GM12878 (cell line): Measurements from ENCODE around the gene MEIS2. TPM values are rescaled to one million over a fixed set of nuclear protein-coding genes. Genes with fewer than 3 reads are reported as not detected.

Source experiments
- ATAC-seq: fragments of 200-7000 bp; cut with Tn5 transposase; 3 replicates; pipeline ENCODE4 v1.9.1; 2020; ENCODE audit warnings: mild to moderate bottlenecking, moderate library complexity
- BruUV-seq: library from RNA; stranded (reverse); fragments of 400-500 nt; replicated peaks from 2 replicates; lab custom pipeline; 2021; lab: Mats Ljungman, UMichigan
- CTCF ChIA-PET: fragments of 300-600 bp; sonication (Branson Sonifier 250); formaldehyde crosslinking; extraction: SDS; loops from one replicate; lab custom pipeline; 2021; ENCODE audit warnings: inconsistent platforms; lab: Yijun Ruan, JAX
- POLR2A ChIA-PET: fragments of 350-600 bp; formaldehyde crosslinking; extraction: SDS; loops from one replicate; lab custom pipeline; 2021; ENCODE audit warnings: inconsistent platforms; lab: Charles Lee
- RAD21 ChIA-PET: fragments of 300-600 bp; sonication (Branson Sonifier 250); formaldehyde crosslinking; loops from one replicate; lab custom pipeline; 2023; ENCODE audit warnings: antibody characterized with exemption; ENCODE audit not compliant: unreplicated experiment; lab: Charles Lee
- SMC1A ChIA-PET: fragments of 300-600 bp; sonication (Branson Sonifier 250); formaldehyde crosslinking; loops from one replicate; lab custom pipeline; 2023; ENCODE audit not compliant: unreplicated experiment, uncharacterized antibody; lab: Charles Lee
- DNase-seq: peaks from one replicate; pipeline ENCODE4 v3.0.0-alpha.2; 2011; ENCODE audit warnings: low read depth, low spot score
- FAIRE-seq: peaks from 3 replicates; lab custom pipeline; 2011; peaks lifted over from hg19 to GRCh38; lab: Jason Lieb, UNC
- H2AFZ ChIP-seq: 2 replicates; pipeline ENCODE4 v1.6.0; 2011; ENCODE audit warnings: low read depth, low read length, control low read depth; ENCODE audit not compliant: control insufficient read depth
- H3K27ac ChIP-seq: 2 replicates; pipeline ENCODE4 v1.5.1; 2011; ENCODE audit warnings: control low read depth; ENCODE audit not compliant: control insufficient read depth, insufficient read depth
- H3K27me3 ChIP-seq, 2 experiments: replicated peaks in 1 of 2; 2 replicates each; pipeline versions ENCODE4 v1.6.0 to v1.6.1; 2011; ENCODE audit warnings: low read length in 1 of 2; ENCODE audit not compliant: control insufficient read depth in 2 of 2, insufficient read depth in 2 of 2
- H3K36me3 ChIP-seq, 2 experiments: 2 replicates each; pipeline ENCODE4 v1.5.1; 2011; ENCODE audit warnings: low read length in 1 of 2; ENCODE audit not compliant: control insufficient read depth in 2 of 2, insufficient read depth in 2 of 2
- H3K4me1 ChIP-seq: 2 replicates; pipeline ENCODE4 v1.6.1; 2011; ENCODE audit warnings: mild to moderate bottlenecking, low read length, moderate library complexity, mixed read lengths; ENCODE audit not compliant: control insufficient read depth, insufficient read depth
- H3K4me2 ChIP-seq: 2 replicates; pipeline ENCODE4 v1.6.0; 2011; ENCODE audit warnings: control low read depth; ENCODE audit not compliant: control insufficient read depth, insufficient read depth
- H3K4me3 ChIP-seq: fragments of 200-600 bp; sonication (generic); 2 replicates; pipeline ENCODE4 v1.5.1; 2016
- H3K79me2 ChIP-seq: 2 replicates; pipeline ENCODE4 v1.6.0; 2011; ENCODE audit warnings: low read length; ENCODE audit not compliant: control insufficient read depth, insufficient read depth
- H3K9ac ChIP-seq: 2 replicates; pipeline ENCODE4 v1.8.0; 2011; ENCODE audit warnings: low read length, control low read depth, mixed read lengths; ENCODE audit not compliant: control insufficient read depth, insufficient read depth
- H3K9me3 ChIP-seq: replicated peaks from 3 replicates; pipeline ENCODE4 v1.5.1; 2011; ENCODE audit warnings: mild to moderate bottlenecking, low read length; ENCODE audit not compliant: control insufficient read depth, insufficient read depth
- H4K20me1 ChIP-seq: 2 replicates; pipeline ENCODE4 v1.6.0; 2011; ENCODE audit not compliant: control insufficient read depth, insufficient read depth
- BCL11A ChIP-seq: IDR thresholded peaks from 2 replicates; pipeline ENCODE4 v1.6.1; 2011; ENCODE audit warnings: low read depth, low read length
- IRF3 ChIP-seq: fragments of 450-650 bp; IDR thresholded peaks from 2 replicates; pipeline ENCODE4 v1.6.1; 2014; ENCODE audit warnings: mild to moderate bottlenecking
- NFYB ChIP-seq: IDR thresholded peaks from 2 replicates; pipeline ENCODE4 v1.6.1; 2011; ENCODE audit warnings: low read depth, mild to moderate bottlenecking, low read length, improper control_type of control experiment, moderate library complexity; ENCODE audit not compliant: insufficient read depth
- NR2C2 ChIP-seq: IDR thresholded peaks from 2 replicates; pipeline ENCODE4 v1.6.1; 2011; ENCODE audit warnings: borderline replicate concordance, low read depth; ENCODE audit not compliant: control insufficient read depth, insufficient read length
- REST ChIP-seq: IDR thresholded peaks from 2 replicates; pipeline ENCODE4 v1.6.1; 2012; ENCODE audit warnings: mild to moderate bottlenecking, low read depth, low read length
- RFX5 ChIP-seq: IDR thresholded peaks from 2 replicates; pipeline ENCODE4 v1.6.1; 2011; ENCODE audit warnings: low read depth, low read length, improper control_type of control experiment
- SREBF2 ChIP-seq: IDR thresholded peaks from 2 replicates; pipeline ENCODE4 v1.6.1; 2012; ENCODE audit warnings: mild to moderate bottlenecking, low read length
- STAT1 ChIP-seq: fragments of 450-650 bp; conservative IDR thresholded peaks from 2 replicates; pipeline ENCODE4 v1.6.1; 2014; ENCODE audit warnings: antibody characterized with exemption, mild to moderate bottlenecking
- ZNF217 ChIP-seq: fragments of 450-650 bp; IDR thresholded peaks from 2 replicates; pipeline ENCODE4 v1.6.1; 2017; ENCODE audit warnings: antibody characterized with exemption, mild to moderate bottlenecking
- WGBS: methylation state at CpG from one replicate; pipeline ENCODE4 v1.1.6; 2016; ENCODE audit warnings: low lambda C conversion rate; ENCODE audit not compliant: insufficient replicate concordance, insufficient coverage; ENCODE audit errors: missing lambda C conversion rate; 5-methylcytosine and 5-hydroxymethylcytosine counted together
- in situ Hi-C: fragments of 300-500 bp; cut with MboI; formaldehyde crosslinking; loops from 9 replicates; pipeline ENCODE4 v1.14.3; 2018; ENCODE audit warnings: mixed read lengths
- intact Hi-C: fragments of 100-400 bp; cut with micrococcal nuclease; formaldehyde crosslinking; loops from one replicate; pipeline ENCODE4 v1.14.2; 2022; ENCODE audit not compliant: unreplicated experiment
- polyA plus RNA-seq, 11 experiments: library from polyadenylated mRNA; depleted of rRNA in 4 of 11; unstranded in 6 of 11; stranded (reverse) in 5 of 11; fragments of >200 nt; fragmentation: Nextera tagmentation in 4 of 11; fragmentation: Illumina TruSeq in 1 of 11; extraction: Ambion mirVana in 4 of 11; extraction: Trizol in 1 of 11; gene quantifications; 1 replicate in 1 of 11; 2 replicates in 10 of 11; pipeline versions ENCODE4 v1.2.1 to v1.2.3, GENCODE V29; 2011 to 2016; ENCODE audit warnings: inconsistent platforms in 2 of 11, missing spikeins in 2 of 11, low read depth in 1 of 11
- total RNA-seq, 4 experiments: library from RNA; depleted of rRNA in 3 of 4; stranded (reverse); fragments of >200 nt in 3 of 4; fragmentation: Illumina TruSeq in 1 of 4; extraction: Trizol in 1 of 4; gene quantifications; 2 replicates each; pipeline versions ENCODE4 v1.2.1 to v1.2.3, GENCODE V29; 2013 to 2021

MEIS2 gene
- total and polyA plus RNA-seq, 10 of the 15 experiments (the other 5 are each of a cell fraction or from before 2014, with no cell fraction given) = 9.2 to 54.0 (median 20.4) TPM

GRCh38 chr15:37004373-37004869 lies 95.9 kb downstream of the MEIS2 start:
- Histone ChIP-seq H3K4me3 (no peak overlapping the region), H3K79me2 (no peaks in the 10 kb centered on the region), H3K36me3 (peaks cover 0 to 3% of the 10 kb centered on the region in 2 experiments; a peak in 2 of 4 replicates), H2AFZ (no peak overlapping the region), H4K20me1 (no peaks in the 10 kb centered on the region), H3K9ac (no peak overlapping the region), H3K27ac (no peak overlapping the region), H3K9me3 (no peaks in the 10 kb centered on the region), H3K4me1 (no peaks in the 10 kb centered on the region), H3K27me3 (no peaks in the 10 kb centered on the region), H3K4me2 (no peak overlapping the region)
- intact Hi-C loops = no loop called here
- SMC1A ChIA-PET = interaction anchor here (2.0 to 3.5 kb wide), 3 partner anchors 8 to 14 kb away, joined by 4 to 14 read pairs (median 13); no protein-coding TSS in a partner anchor
- POLR2A ChIA-PET = no interaction called here
- ATAC-seq (no peak), DNase-seq (no peak), FAIRE-seq (no peak)
- TF ChIP-seq RFX5 (no peak), SREBF2 (no peak), ZNF217 (no peak), REST (no peak), NFYB (no peak), NR2C2 (no peak), STAT1 (no peak), BCL11A (no peak), IRF3 (no peak)
- in situ Hi-C loops = no loop called here
- no TSS peak for BruUV-seq
- CTCF ChIA-PET = interaction anchor here (0.9 kb wide), 1 partner anchor 23 kb away, joined by 3 read pairs; no protein-coding TSS in a partner anchor
- 30% methylated on average over 4 of the region's 4 CpGs for WGBS
- RAD21 ChIA-PET = no interaction called here
